HCT116 (cell line): ENCODE measurements around the gene UTF1. TPM values are rescaled to one million over a fixed set of nuclear protein-coding genes. Genes with fewer than 3 reads are reported as not detected.

Experiments
- ATAC-seq: fragments of 200-7000 bp; cut with Tn5 transposase; 2 replicates; pipeline ENCODE4 v1.9.1; 2020; ENCODE audit warnings: mild to moderate bottlenecking, moderate library complexity
- BruUV-seq: library from RNA; stranded (reverse); fragments of 400-500 nt; replicated peaks from 2 replicates; lab custom pipeline; 2021; lab: Mats Ljungman, UMichigan
- CTCF ChIA-PET: fragments of 300-600 bp; sonication (Branson Sonifier 250); formaldehyde crosslinking; loops from one replicate; lab custom pipeline; 2021; ENCODE audit warnings: antibody characterized with exemption; lab: Charles Lee
- POLR2A ChIA-PET: fragments of 300-600, 350-600 bp; sonication (Branson Sonifier 250); formaldehyde crosslinking; loops from one replicate; lab custom pipeline; 2021; ENCODE audit warnings: antibody characterized with exemption; lab: Charles Lee
- RAD21 ChIA-PET, 2 experiments: fragments of 300-600 bp; sonication (Branson Sonifier 250); formaldehyde crosslinking; loops; one replicate each; lab custom pipeline; 2023; ENCODE audit warnings: low total read pairs in 2 of 2; ENCODE audit not compliant: uncharacterized antibody in 2 of 2, unreplicated experiment in 2 of 2, low non-redundant PET in 1 of 2; lab: Charles Lee
- DNase-seq: peaks from one replicate; pipeline ENCODE4 v3.0.0-alpha.2; 2010; ENCODE audit warnings: low read depth, low spot score
- H2AFZ ChIP-seq: fragments of 200-600 bp; shearing (Covaris generic), sonication (generic); 2 replicates; pipeline ENCODE4 v1.6.1; 2017; ENCODE audit warnings: low read depth, mixed run types, mixed read lengths, antibody characterized with exemption, low read length; ENCODE audit not compliant: poor library complexity, severe bottlenecking
- H3K27ac ChIP-seq: 2 replicates; pipeline ENCODE4 v1.5.1; 2012; ENCODE audit warnings: low read depth, low read length
- H3K27me3 ChIP-seq: fragments of 200-600 bp; sonication (generic); 2 replicates; pipeline ENCODE4 v1.6.1; 2016; ENCODE audit warnings: mixed run types, low read length, mixed read lengths; ENCODE audit not compliant: insufficient read depth
- H3K36me3 ChIP-seq, 2 experiments: fragments of 200-500 bp in 1 of 2; fragments of 200-600 bp in 1 of 2; sonication (Bioruptor generic) in 1 of 2; sonication (generic) in 1 of 2; 2 replicates each; pipeline versions ENCODE4 v1.5.1 to v1.6.1; 2014 to 2016; ENCODE audit warnings: low read length in 2 of 2, inconsistent platforms in 1 of 2, mixed read lengths in 1 of 2, mixed run types in 1 of 2; ENCODE audit not compliant: insufficient read depth in 2 of 2, control insufficient read depth in 1 of 2
- H3K4me1 ChIP-seq, 2 experiments: fragments of 200-600 bp in 1 of 2; sonication (generic) in 1 of 2; 2 replicates each; pipeline versions ENCODE4 v1.5.1 to v1.6.1; 2012 to 2017; ENCODE audit warnings: low read length in 2 of 2, inconsistent platforms in 1 of 2, mild to moderate bottlenecking in 1 of 2, mixed read lengths in 1 of 2, mixed run types in 1 of 2, moderate library complexity in 1 of 2; ENCODE audit not compliant: insufficient read depth in 2 of 2, control insufficient read depth in 1 of 2
- H3K4me2 ChIP-seq: fragments of 200-600 bp; sonication (generic); 2 replicates; pipeline ENCODE4 v1.6.1; 2017; ENCODE audit warnings: mixed run types, low read length, mixed read lengths
- H3K4me3 ChIP-seq, 2 experiments: fragments of 200-600 bp in 1 of 2; sonication (generic) in 1 of 2; replicated peaks in 1 of 2; 2 replicates each; pipeline ENCODE4 v1.5.1; 2011 to 2016; ENCODE audit warnings: low read length in 2 of 2, control low read depth in 1 of 2, low read depth in 1 of 2, mild to moderate bottlenecking in 1 of 2, mixed read lengths in 1 of 2, mixed run types in 1 of 2
- H3K79me2 ChIP-seq: fragments of 200-600 bp; sonication (generic); 2 replicates; pipeline ENCODE4 v1.6.1; 2017; ENCODE audit warnings: mild to moderate bottlenecking, mixed run types, low read length, moderate library complexity, mixed read lengths; ENCODE audit not compliant: insufficient read depth
- H3K9ac ChIP-seq: fragments of 200-600 bp; sonication (generic); 2 replicates; pipeline ENCODE4 v1.6.1; 2016; ENCODE audit warnings: low read length, mixed read lengths
- H3K9me2 ChIP-seq: fragments of 200-600 bp; sonication (generic), shearing (Covaris generic); 2 replicates; pipeline ENCODE4 v1.6.1; 2017; ENCODE audit warnings: mixed run types, mild to moderate bottlenecking, moderate library complexity; ENCODE audit not compliant: insufficient read depth
- H3K9me3 ChIP-seq, 2 experiments: fragments of 200-500 bp in 1 of 2; fragments of 200-600 bp in 1 of 2; sonication (Bioruptor generic) in 1 of 2; sonication (generic) in 1 of 2; 2 replicates each; pipeline ENCODE4 v1.6.1; 2014 to 2017; ENCODE audit warnings: low read length in 2 of 2, mixed read lengths in 2 of 2, inconsistent platforms in 1 of 2, low read depth in 1 of 2, mild to moderate bottlenecking in 1 of 2, mixed run types in 1 of 2, moderate library complexity in 1 of 2; ENCODE audit not compliant: control insufficient read depth in 1 of 2, insufficient read depth in 1 of 2
- H4K20me1 ChIP-seq: fragments of 200-600 bp; sonication (generic), shearing (Covaris generic); 2 replicates; pipeline ENCODE4 v1.6.1; 2017; ENCODE audit warnings: mixed run types, mild to moderate bottlenecking, moderate library complexity; ENCODE audit not compliant: insufficient read depth
- CBX3 ChIP-seq: IDR thresholded peaks from 2 replicates; pipeline ENCODE4 v1.6.1; 2012; ENCODE audit warnings: low read depth
- CEBPB ChIP-seq: IDR thresholded peaks from 2 replicates; pipeline ENCODE4 v1.6.1; 2012; ENCODE audit warnings: low read depth
- EGR1 ChIP-seq: IDR thresholded peaks from 2 replicates; pipeline ENCODE4 v1.6.1; 2012; ENCODE audit warnings: low read depth
- ELF1 ChIP-seq: IDR thresholded peaks from 2 replicates; pipeline ENCODE4 v1.6.1; 2012; ENCODE audit warnings: low read depth, borderline replicate concordance
- FOSL1 ChIP-seq: IDR thresholded peaks from 2 replicates; pipeline ENCODE4 v1.6.1; 2012; ENCODE audit warnings: low read depth
- JUND ChIP-seq: IDR thresholded peaks from 2 replicates; pipeline ENCODE4 v1.6.1; 2012
- POLR2A ChIP-seq: IDR thresholded peaks from 2 replicates; pipeline ENCODE4 v1.7.0; 2011; ENCODE audit warnings: borderline replicate concordance; ENCODE audit not compliant: insufficient read depth, insufficient read length; ENCODE audit errors: extremely low read depth
- REST ChIP-seq: IDR thresholded peaks from 2 replicates; pipeline ENCODE4 v1.6.1; 2012; ENCODE audit warnings: low read depth
- SIN3A ChIP-seq: IDR thresholded peaks from 2 replicates; pipeline ENCODE4 v1.6.1; 2012; ENCODE audit warnings: low read depth
- SP1 ChIP-seq: IDR thresholded peaks from 2 replicates; pipeline ENCODE4 v1.6.1; 2012; ENCODE audit warnings: low read depth
- SRF ChIP-seq: IDR thresholded peaks from 2 replicates; pipeline ENCODE4 v1.6.1; 2012; ENCODE audit warnings: low read depth
- YY1 ChIP-seq: IDR thresholded peaks from 2 replicates; pipeline ENCODE4 v1.6.1; 2011; ENCODE audit warnings: low read length, low read depth, moderate library complexity, mild to moderate bottlenecking; ENCODE audit not compliant: insufficient replicate concordance; ENCODE audit errors: extremely low read depth
- ZFX ChIP-seq: fragments of 450-650 bp; IDR thresholded peaks from 2 replicates; pipeline ENCODE4 v1.6.1; 2017
- intact Hi-C: fragments of 100-400 bp; cut with micrococcal nuclease; formaldehyde crosslinking; loops from 2 replicates; pipeline ENCODE4 v1.10.0; 2022
- total RNA-seq: library from RNA; stranded (reverse); gene quantifications from one replicate; pipeline ENCODE4 v1.2.1, GENCODE V29; 2021; ENCODE audit not compliant: unreplicated experiment
- TF ChIP-seq, protein P1 (sequence below): IDR thresholded peaks from 2 replicates; pipeline ENCODE4 v1.6.1; 2012
- TF ChIP-seq, protein P2 (sequence below), 3 experiments: fragments of 200-600 bp in 1 of 3; sonication (generic) in 1 of 3; IDR thresholded peaks in 2 of 3; conservative IDR thresholded peaks in 1 of 3; 2 replicates each; pipeline ENCODE4 v1.5.1; 2012 to 2017; ENCODE audit warnings: low read depth in 2 of 3, low read length in 2 of 3, antibody characterized with exemption in 1 of 3, borderline replicate concordance in 1 of 3, control low read depth in 1 of 3, mild to moderate bottlenecking in 1 of 3, mixed read lengths in 1 of 3, mixed run types in 1 of 3, moderate library complexity in 1 of 3; ENCODE audit not compliant: insufficient read depth in 1 of 3

Gene UTF1
- total RNA-seq, 1 experiment from 2014 or later, result not detected

DNA sequence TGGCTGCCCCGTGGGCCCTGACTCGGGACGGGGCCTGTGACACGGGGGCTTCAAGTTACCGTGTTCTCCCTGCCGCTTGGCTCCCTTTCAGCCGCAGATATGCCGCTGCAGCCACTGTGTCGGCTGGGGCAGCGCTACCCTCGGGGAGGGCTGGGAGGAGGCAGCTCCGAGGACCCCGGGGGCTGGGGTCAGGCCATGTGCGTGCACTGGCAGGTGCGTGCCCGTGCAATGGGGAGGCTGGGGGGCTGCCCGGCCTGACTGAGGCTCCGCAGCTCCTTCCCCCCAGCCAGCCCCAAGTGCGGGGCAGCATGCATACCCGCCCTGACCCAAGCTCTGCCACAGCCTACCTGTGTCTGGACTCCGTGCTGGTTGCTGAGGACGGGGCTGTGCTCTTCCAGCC lies 40.8 kb upstream of the UTF1 start:
- Histone ChIP-seq H3K36me3 (no peaks in the 10 kb centered on the region), H3K27ac (no peak overlapping the region), H3K79me2 (no peaks in the 10 kb centered on the region), H3K4me1 (no peaks in the 10 kb centered on the region), H4K20me1 (no peaks in the 10 kb centered on the region), H3K4me3 (no peak overlapping the region), H3K9me3 (no peaks in the 10 kb centered on the region), H3K9me2 (no peaks in the 10 kb centered on the region), H3K9ac (no peak overlapping the region)
- no TSS peak for BruUV-seq
- ATAC-seq, result no peak
- ChIA-PET POLR2A (no interaction called here), RAD21 (no interaction called here), CTCF (no interaction called here)
- no peak for DNase-seq
- intact Hi-C loops, result no loop called here
- no peak for TF ChIP-seq YY1
- TF ChIP-seq CEBPB, result no peak
- no peak for TF ChIP-seq ZFX
- TF ChIP-seq, protein P1, sequence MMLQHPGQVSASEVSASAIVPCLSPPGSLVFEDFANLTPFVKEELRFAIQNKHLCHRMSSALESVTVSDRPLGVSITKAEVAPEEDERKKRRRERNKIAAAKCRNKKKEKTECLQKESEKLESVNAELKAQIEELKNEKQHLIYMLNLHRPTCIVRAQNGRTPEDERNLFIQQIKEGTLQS, result no peak
- no peak for TF ChIP-seq CBX3
- TF ChIP-seq SRF, result no peak
- TF ChIP-seq SP1, result no peak
- no peak for TF ChIP-seq EGR1
- TF ChIP-seq SIN3A, result no peak
- no peak for TF ChIP-seq REST
- TF ChIP-seq POLR2A, result no peak
- no peak for TF ChIP-seq JUND
- no peak for TF ChIP-seq ELF1
- TF ChIP-seq, protein P2, sequence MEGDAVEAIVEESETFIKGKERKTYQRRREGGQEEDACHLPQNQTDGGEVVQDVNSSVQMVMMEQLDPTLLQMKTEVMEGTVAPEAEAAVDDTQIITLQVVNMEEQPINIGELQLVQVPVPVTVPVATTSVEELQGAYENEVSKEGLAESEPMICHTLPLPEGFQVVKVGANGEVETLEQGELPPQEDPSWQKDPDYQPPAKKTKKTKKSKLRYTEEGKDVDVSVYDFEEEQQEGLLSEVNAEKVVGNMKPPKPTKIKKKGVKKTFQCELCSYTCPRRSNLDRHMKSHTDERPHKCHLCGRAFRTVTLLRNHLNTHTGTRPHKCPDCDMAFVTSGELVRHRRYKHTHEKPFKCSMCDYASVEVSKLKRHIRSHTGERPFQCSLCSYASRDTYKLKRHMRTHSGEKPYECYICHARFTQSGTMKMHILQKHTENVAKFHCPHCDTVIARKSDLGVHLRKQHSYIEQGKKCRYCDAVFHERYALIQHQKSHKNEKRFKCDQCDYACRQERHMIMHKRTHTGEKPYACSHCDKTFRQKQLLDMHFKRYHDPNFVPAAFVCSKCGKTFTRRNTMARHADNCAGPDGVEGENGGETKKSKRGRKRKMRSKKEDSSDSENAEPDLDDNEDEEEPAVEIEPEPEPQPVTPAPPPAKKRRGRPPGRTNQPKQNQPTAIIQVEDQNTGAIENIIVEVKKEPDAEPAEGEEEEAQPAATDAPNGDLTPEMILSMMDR (IDR thresholded peaks at IDR 0.05 in 2 of 3, conservative IDR thresholded peaks at IDR 0.05 in 1 of 3; ENCODE audit: borderline replicate concordance in 1 of 3, insufficient read depth in 1 of 3, low read depth in 2 of 3, low read length in 2 of 3), result no peak
- TF ChIP-seq FOSL1, result no peak
- TF ChIP-seq, all 23 proteins: peak for 0
- H3K4me2 ChIP-seq, result no peak overlapping the region
- H3K27me3 ChIP-seq, result no peaks in the 10 kb centered on the region
- H2AFZ ChIP-seq, result no peak overlapping the region
